Measurements from ENCODE around the gene CERS2.

DNA sequence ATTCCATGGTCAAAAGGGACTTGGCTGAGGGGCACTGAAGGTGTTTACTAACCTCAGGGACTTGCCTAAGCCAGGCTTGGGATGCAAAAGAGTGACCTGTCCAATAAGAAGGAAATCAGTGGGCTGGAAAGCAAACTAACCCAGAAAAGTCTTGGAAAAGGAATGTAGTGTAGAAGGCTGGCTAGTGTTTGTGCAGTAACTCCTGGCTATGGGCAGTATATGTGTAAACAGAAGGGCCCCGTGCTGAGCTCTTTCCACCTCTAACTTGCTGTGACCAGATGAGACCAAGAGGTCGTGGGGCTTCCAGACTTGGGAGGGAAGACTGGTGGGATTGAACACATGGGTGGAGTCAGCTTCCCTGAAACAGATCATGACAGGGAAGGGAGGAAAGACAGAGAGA is 28.0 kb upstream of the CERS2 start:
- no peak for TF ChIP-seq POLR2A (IDR thresholded peaks at IDR 0.05; ENCODE audit: low read depth, low read length)
- TF ChIP-seq, protein P1, sequence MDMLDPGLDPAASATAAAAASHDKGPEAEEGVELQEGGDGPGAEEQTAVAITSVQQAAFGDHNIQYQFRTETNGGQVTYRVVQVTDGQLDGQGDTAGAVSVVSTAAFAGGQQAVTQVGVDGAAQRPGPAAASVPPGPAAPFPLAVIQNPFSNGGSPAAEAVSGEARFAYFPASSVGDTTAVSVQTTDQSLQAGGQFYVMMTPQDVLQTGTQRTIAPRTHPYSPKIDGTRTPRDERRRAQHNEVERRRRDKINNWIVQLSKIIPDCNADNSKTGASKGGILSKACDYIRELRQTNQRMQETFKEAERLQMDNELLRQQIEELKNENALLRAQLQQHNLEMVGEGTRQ (IDR thresholded peaks at IDR 0.05; ENCODE audit: low read depth, low read length), result no peak
- no peak for TF ChIP-seq NFE2L2 (IDR thresholded peaks at IDR 0.05; ENCODE audit: low read depth, low read length)
- TF ChIP-seq, protein P2, sequence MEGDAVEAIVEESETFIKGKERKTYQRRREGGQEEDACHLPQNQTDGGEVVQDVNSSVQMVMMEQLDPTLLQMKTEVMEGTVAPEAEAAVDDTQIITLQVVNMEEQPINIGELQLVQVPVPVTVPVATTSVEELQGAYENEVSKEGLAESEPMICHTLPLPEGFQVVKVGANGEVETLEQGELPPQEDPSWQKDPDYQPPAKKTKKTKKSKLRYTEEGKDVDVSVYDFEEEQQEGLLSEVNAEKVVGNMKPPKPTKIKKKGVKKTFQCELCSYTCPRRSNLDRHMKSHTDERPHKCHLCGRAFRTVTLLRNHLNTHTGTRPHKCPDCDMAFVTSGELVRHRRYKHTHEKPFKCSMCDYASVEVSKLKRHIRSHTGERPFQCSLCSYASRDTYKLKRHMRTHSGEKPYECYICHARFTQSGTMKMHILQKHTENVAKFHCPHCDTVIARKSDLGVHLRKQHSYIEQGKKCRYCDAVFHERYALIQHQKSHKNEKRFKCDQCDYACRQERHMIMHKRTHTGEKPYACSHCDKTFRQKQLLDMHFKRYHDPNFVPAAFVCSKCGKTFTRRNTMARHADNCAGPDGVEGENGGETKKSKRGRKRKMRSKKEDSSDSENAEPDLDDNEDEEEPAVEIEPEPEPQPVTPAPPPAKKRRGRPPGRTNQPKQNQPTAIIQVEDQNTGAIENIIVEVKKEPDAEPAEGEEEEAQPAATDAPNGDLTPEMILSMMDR (conservative IDR thresholded peaks at IDR 0.05; ENCODE audit: low read depth, low read length), result no peak
- no peak for TF ChIP-seq RAD21 (IDR thresholded peaks at IDR 0.05; ENCODE audit: low read length)
